Trophoblast cell (in vitro differentiated cells and primary cell): ENCODE data around the gene ZNF438.

Experiments
- DNase-seq, 2 donors: peaks; one replicate each; pipeline ENCODE4 v3.0.0-alpha.2; 2016
- H2AFZ ChIP-seq: 2 replicates; pipeline ENCODE4 v1.6.1; 2013; ENCODE audit warnings: low read length, moderate library complexity, mild to moderate bottlenecking; ENCODE audit not compliant: insufficient read depth, poor library complexity
- H2AK5ac ChIP-seq: 2 replicates; pipeline ENCODE4 v1.6.1; 2013; ENCODE audit warnings: mild to moderate bottlenecking, low read length
- H2BK120ac ChIP-seq: 2 replicates; pipeline ENCODE4 v1.6.1; 2013; ENCODE audit warnings: low read length, mild to moderate bottlenecking, moderate library complexity; ENCODE audit not compliant: insufficient read depth, poor library complexity
- H2BK12ac ChIP-seq: 2 replicates; pipeline ENCODE4 v1.6.1; 2013; ENCODE audit warnings: mild to moderate bottlenecking, low read length, moderate library complexity
- H2BK5ac ChIP-seq: 2 replicates; pipeline ENCODE4 v1.6.1; 2013; ENCODE audit warnings: low read length, low read depth, moderate library complexity, mild to moderate bottlenecking; ENCODE audit not compliant: poor library complexity
- H3K14ac ChIP-seq: 2 replicates; pipeline ENCODE4 v1.6.1; 2013; ENCODE audit warnings: mild to moderate bottlenecking, low read length
- H3K18ac ChIP-seq: 2 replicates; pipeline ENCODE4 v1.6.1; 2013; ENCODE audit warnings: mild to moderate bottlenecking, low read length
- H3K23ac ChIP-seq: 2 replicates; pipeline ENCODE4 v1.6.1; 2013; ENCODE audit warnings: low read length
- H3K27ac ChIP-seq: 2 replicates; pipeline ENCODE4 v1.5.1; 2013; ENCODE audit warnings: low read depth, mild to moderate bottlenecking, inconsistent platforms, low read length, moderate library complexity
- H3K27me3 ChIP-seq: 2 replicates; pipeline ENCODE4 v1.6.1; 2013; ENCODE audit warnings: inconsistent platforms, mild to moderate bottlenecking, low read length, moderate library complexity; ENCODE audit not compliant: insufficient read depth
- H3K36me3 ChIP-seq, 2 experiments: 1 replicate in 1 of 2; 2 replicates in 1 of 2; pipeline ENCODE4 v1.6.1; 2013; ENCODE audit warnings: low read length in 2 of 2, mild to moderate bottlenecking in 2 of 2, moderate library complexity in 1 of 2; ENCODE audit not compliant: insufficient read depth in 2 of 2, control insufficient read depth in 1 of 2
- H3K4ac ChIP-seq: 2 replicates; pipeline ENCODE4 v1.6.1; 2013; ENCODE audit warnings: low read depth, mild to moderate bottlenecking, low read length, moderate library complexity
- H3K4me1 ChIP-seq, 2 experiments: 1 replicate in 1 of 2; 2 replicates in 1 of 2; pipeline ENCODE4 v1.6.1; 2013; ENCODE audit warnings: low read length in 2 of 2, mild to moderate bottlenecking in 2 of 2, moderate library complexity in 1 of 2; ENCODE audit not compliant: insufficient read depth in 2 of 2, control insufficient read depth in 1 of 2
- H3K4me2 ChIP-seq: 2 replicates; pipeline ENCODE4 v1.6.1; 2013; ENCODE audit warnings: inconsistent platforms, mild to moderate bottlenecking, low read length, moderate library complexity
- H3K4me3 ChIP-seq: 2 replicates; pipeline ENCODE4 v1.5.1; 2013; ENCODE audit warnings: mild to moderate bottlenecking, low read depth, low read length, inconsistent platforms
- H3K79me1 ChIP-seq: one replicate; pipeline ENCODE4 v1.6.1; 2013; ENCODE audit warnings: low read length
- H3K79me2 ChIP-seq: 2 replicates; pipeline ENCODE4 v1.6.1; 2013; ENCODE audit warnings: low read length, mild to moderate bottlenecking; ENCODE audit not compliant: control insufficient read depth, insufficient read depth, poor library complexity
- H3K9ac ChIP-seq: 2 replicates; pipeline ENCODE4 v1.6.1; 2013; ENCODE audit warnings: mild to moderate bottlenecking, low read length
- H3K9me3 ChIP-seq: 2 replicates; pipeline ENCODE4 v1.6.1; 2013; ENCODE audit warnings: low read depth, mild to moderate bottlenecking, control low read depth, inconsistent platforms, low read length; ENCODE audit not compliant: insufficient read depth
- H4K12ac ChIP-seq: 2 replicates; pipeline ENCODE4 v1.6.1; 2013; ENCODE audit warnings: low read depth, mild to moderate bottlenecking, low read length, moderate library complexity
- H4K8ac ChIP-seq: 2 replicates; pipeline ENCODE4 v1.6.1; 2013; ENCODE audit warnings: low read depth, mild to moderate bottlenecking, low read length, moderate library complexity
- H4K91ac ChIP-seq: one replicate; pipeline ENCODE4 v1.6.1; 2013; ENCODE audit warnings: low read depth, mild to moderate bottlenecking, low read length, moderate library complexity
- WGBS: extraction: QIAGEN DNeasy Blood & Tissue Kit; methylation state at CpG from one replicate; pipeline ENCODE4 v1.1.7; 2013; ENCODE audit warnings: missing lambda C conversion rate; ENCODE audit not compliant: insufficient read length, insufficient coverage; ENCODE audit errors: extremely low coverage; 5-methylcytosine and 5-hydroxymethylcytosine counted together

ZNF438 gene

DNA sequence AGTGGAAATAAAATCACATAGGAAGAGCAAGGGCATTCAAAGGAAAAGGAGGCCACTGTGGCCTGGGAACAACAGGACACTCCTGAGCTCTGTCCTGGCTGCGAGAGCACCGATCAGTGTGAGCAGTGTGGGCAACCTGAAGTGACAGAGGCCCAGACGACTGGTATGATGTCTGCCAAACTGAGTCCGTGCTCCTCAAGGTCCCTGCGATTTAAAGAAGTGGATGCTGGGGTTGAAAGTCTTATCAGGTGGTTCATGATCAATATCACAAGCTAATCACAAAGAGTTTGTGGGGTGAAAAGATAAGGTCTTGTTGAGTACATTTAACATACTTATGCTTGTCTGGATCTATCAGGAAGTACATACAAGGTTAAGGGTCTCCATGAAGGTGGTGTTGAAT is 176.5 kb downstream of the ZNF438 start:
- DNase-seq: no peak
- H3K9me3 ChIP-seq: no peaks in the 10 kb centered on the region
- no peak overlapping the region for H3K9ac ChIP-seq
- H3K79me2 ChIP-seq: no peaks in the 10 kb centered on the region
- H3K4ac ChIP-seq: no peak overlapping the region
- no peak overlapping the region for H3K4me2 ChIP-seq
- peaks cover 0 to 6% of the 10 kb centered on the region in 2 experiments for H3K4me1 ChIP-seq
- H3K27ac ChIP-seq: no peak overlapping the region
- no CpG with 5 or more reads among the region's 5 CpGs for WGBS
- no peak overlapping the region for H2AK5ac ChIP-seq
- no peaks in the 10 kb centered on the region for H3K79me1 ChIP-seq
- no peak overlapping the region for H4K91ac ChIP-seq
- H3K14ac ChIP-seq: no peak overlapping the region
- H3K36me3 ChIP-seq: no peaks in the 10 kb centered on the region
- peak overlapping the region; percentile 38 for H2BK12ac ChIP-seq
- H3K4me3 ChIP-seq: no peak overlapping the region
- no peak overlapping the region for H2BK120ac ChIP-seq
- H4K12ac ChIP-seq: peak overlapping the region; percentile 38
- no peak overlapping the region for H4K8ac ChIP-seq
- no peak overlapping the region for H3K18ac ChIP-seq
- H3K27me3 ChIP-seq: no peaks in the 10 kb centered on the region
- no peak overlapping the region for H2AFZ ChIP-seq
- H2BK5ac ChIP-seq: no peak overlapping the region
- H3K23ac ChIP-seq: no peak overlapping the region

DNA sequence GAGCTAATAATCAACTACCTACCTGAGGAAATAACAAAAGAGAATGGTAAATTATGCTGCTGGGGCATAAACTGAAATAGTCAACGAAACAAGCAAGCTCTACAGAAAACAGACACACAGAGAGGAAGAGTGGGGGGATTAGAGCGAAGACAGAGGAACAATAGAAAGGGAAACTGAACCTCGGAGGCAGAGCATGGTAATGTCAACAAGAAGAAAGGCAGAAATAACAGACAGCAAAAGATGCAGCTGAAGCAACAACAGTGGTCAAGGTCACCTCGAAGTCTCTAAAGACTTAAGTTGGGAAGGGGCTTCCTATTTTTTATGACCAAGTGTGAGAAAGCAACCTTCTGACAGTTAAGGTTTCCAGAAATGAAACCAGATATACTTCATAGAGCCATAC is 177.0 kb downstream of the ZNF438 start:
- H3K9me3 ChIP-seq: peaks cover under 1% of the 10 kb centered on the region
- H3K18ac ChIP-seq: no peak overlapping the region
- DNase-seq: no peak
- H3K36me3 ChIP-seq: no peaks in the 10 kb centered on the region
- peaks cover 0 to 6% of the 10 kb centered on the region in 2 experiments for H3K4me1 ChIP-seq
- no peak overlapping the region for H2AK5ac ChIP-seq
- H3K79me1 ChIP-seq: no peaks in the 10 kb centered on the region
- H3K9ac ChIP-seq: no peak overlapping the region
- no peak overlapping the region for H4K12ac ChIP-seq
- no peaks in the 10 kb centered on the region for H3K79me2 ChIP-seq
- H3K27ac ChIP-seq: no peak overlapping the region
- no CpG with 5 or more reads among the region's 4 CpGs for WGBS
- no peak overlapping the region for H3K4ac ChIP-seq
- no peak overlapping the region for H4K8ac ChIP-seq
- H3K27me3 ChIP-seq: no peaks in the 10 kb centered on the region
- H2AFZ ChIP-seq: no peak overlapping the region
- H3K23ac ChIP-seq: no peak overlapping the region
- H3K4me3 ChIP-seq: no peak overlapping the region
- H3K14ac ChIP-seq: no peak overlapping the region
- no peak overlapping the region for H2BK12ac ChIP-seq
- no peak overlapping the region for H2BK120ac ChIP-seq
- H3K4me2 ChIP-seq: no peak overlapping the region
- no peak overlapping the region for H2BK5ac ChIP-seq
- no peak overlapping the region for H4K91ac ChIP-seq

DNA sequence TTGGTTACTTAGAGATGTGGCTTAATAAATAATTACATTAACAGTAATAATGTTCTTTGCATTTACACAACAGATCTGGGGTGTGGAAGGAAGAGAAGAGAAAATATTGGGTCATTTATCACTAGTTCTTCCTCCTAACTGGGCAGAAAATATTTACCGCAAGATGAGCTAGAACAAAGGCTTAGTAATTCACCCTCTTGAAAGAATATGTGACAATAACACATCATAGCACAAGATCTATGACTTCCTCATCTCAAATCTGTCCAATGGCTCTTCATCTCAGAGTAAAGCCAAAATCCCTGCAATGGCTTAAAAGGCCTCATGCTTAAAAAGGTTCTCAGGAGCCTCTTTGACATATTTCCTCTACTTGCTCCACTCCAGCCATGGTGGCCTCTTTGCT is 178.6 kb downstream of the ZNF438 start:
- H3K18ac ChIP-seq: no peak overlapping the region
- H3K9ac ChIP-seq: no peak overlapping the region
- no peak overlapping the region for H3K4ac ChIP-seq
- no peak overlapping the region for H2BK12ac ChIP-seq
- no peaks in the 10 kb centered on the region for H3K27me3 ChIP-seq
- no peak overlapping the region for H3K23ac ChIP-seq
- no peak overlapping the region for H3K4me3 ChIP-seq
- no peak overlapping the region for H3K27ac ChIP-seq
- H4K12ac ChIP-seq: no peak overlapping the region
- no peaks in the 10 kb centered on the region for H3K79me1 ChIP-seq
- H2AFZ ChIP-seq: no peak overlapping the region
- no peak overlapping the region for H3K4me2 ChIP-seq
- peaks cover 0 to 4% of the 10 kb centered on the region in 2 experiments for H3K4me1 ChIP-seq
- peaks cover 2% of the 10 kb centered on the region for H3K9me3 ChIP-seq
- WGBS: no CpG with 5 or more reads among the region's 1 CpG
- no peaks in the 10 kb centered on the region for H3K36me3 ChIP-seq
- H3K14ac ChIP-seq: no peak overlapping the region
- DNase-seq: no peak
- H2AK5ac ChIP-seq: no peak overlapping the region
- H3K79me2 ChIP-seq: no peaks in the 10 kb centered on the region
- H4K8ac ChIP-seq: peak overlapping the region; percentile 38
- H2BK120ac ChIP-seq: no peak overlapping the region
- no peak overlapping the region for H2BK5ac ChIP-seq
- H4K91ac ChIP-seq: no peak overlapping the region

DNA sequence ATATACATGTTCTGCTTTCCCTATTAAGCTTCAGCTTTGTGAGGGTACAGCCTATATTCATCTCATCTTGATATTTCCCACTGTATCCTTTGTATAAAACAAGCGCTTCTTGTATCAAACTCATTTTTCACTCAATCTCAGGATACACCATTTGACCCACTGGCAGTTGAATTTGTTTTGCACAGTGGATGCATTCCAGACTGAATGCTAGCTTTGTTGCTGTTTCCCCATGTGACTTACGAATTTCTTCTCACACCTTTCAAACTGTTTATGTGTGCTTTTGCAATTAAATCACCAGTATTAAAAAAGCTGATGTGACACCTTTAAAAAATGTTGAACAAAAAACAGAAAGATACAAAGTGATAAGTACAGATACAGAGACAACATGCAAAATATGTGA is 180.9 kb downstream of the ZNF438 start:
- Histone ChIP-seq H3K4me1 (peaks cover 0 to 2% of the 10 kb centered on the region in 2 experiments), H3K14ac (no peak overlapping the region), H4K8ac (no peak overlapping the region), H2AK5ac (no peak overlapping the region), H3K9ac (no peak overlapping the region), H4K91ac (no peak overlapping the region), H3K79me1 (no peaks in the 10 kb centered on the region), H3K23ac (no peak overlapping the region), H2BK12ac (no peak overlapping the region), H4K12ac (no peak overlapping the region), H3K36me3 (no peaks in the 10 kb centered on the region), H2BK5ac (no peak overlapping the region), H3K9me3 (peaks cover 8% of the 10 kb centered on the region), H3K4me3 (no peak overlapping the region), H3K27ac (no peak overlapping the region), H3K18ac (no peak overlapping the region), H2AFZ (no peak overlapping the region), H3K79me2 (no peaks in the 10 kb centered on the region), H3K4ac (no peak overlapping the region), H3K4me2 (no peak overlapping the region), H3K27me3 (no peaks in the 10 kb centered on the region), H2BK120ac (no peak overlapping the region)
- DNase-seq: no peak
- whole genome bisulfite sequencing: no CpG with 5 or more reads among the region's 2 CpGs
